HG03108 (cell line): Measurements from ENCODE around the gene ACER3.
"Not testable (repeated sequence)": the region's sequence is repeated elsewhere in the genome, so short reads cannot be mapped to it uniquely, and the experiment has no call there.

Experiments used
- ATAC-seq: cut with Tn5 transposase; IDR thresholded peaks from one replicate; pipeline ENCODE4 v1.9.1; 2021; ENCODE audit warnings: moderate library complexity; ENCODE audit not compliant: unreplicated experiment

Gene ACER3

GRCh38 chr11:76836613-76837291 lies 24.0 kb upstream of the ACER3 start:
- no peak for ATAC-seq

- no peak for ATAC-seq
Observed at GRCh38 chr11:76837696-76838677, 22.7 kb upstream of the ACER3 start.

DNA sequence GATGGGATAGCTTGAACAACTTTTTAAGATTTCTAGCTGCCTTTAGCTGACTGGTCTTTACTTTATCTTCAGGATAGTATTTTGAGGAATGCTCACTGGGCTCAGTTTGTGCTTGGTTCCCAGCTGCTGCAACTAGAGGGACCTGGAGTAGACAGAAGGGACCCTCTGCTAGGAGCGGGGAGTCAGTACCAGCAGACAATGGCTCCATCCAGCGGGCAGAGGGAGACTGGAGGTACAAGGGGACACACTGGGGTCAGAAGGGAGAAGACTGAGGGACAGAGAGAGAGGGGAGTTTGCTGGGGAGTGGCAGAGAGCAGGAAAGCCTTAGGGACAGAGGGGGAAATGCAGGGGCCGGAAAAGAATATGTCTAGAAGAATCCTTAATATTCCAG lies 22.0 kb upstream of the ACER3 start:
- no peak for ATAC-seq

DNA sequence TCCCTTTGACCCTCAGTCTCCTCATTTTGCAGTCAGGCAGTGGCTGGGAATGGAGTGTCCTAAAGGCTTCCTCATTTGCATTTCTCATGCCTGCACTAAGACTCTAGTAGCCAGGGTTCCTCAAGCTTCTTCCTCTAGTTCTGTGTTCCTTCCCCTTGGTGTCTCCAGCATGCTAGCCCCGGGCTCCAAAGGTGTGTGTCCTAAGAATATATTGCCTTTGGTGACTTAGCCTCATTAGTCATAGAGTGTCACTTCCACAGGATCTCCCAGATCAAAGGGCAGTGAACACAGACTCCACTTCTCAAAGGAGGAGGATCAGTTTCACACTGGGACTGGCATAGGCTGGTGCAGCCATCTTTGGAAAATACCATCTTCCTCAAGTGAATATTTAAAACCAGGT lies 21.4 kb upstream of the ACER3 start:
- no peak for ATAC-seq

GRCh38 chr11:76841923-76842452 lies 18.7 kb upstream of the ACER3 start:
- no peak for ATAC-seq

DNA sequence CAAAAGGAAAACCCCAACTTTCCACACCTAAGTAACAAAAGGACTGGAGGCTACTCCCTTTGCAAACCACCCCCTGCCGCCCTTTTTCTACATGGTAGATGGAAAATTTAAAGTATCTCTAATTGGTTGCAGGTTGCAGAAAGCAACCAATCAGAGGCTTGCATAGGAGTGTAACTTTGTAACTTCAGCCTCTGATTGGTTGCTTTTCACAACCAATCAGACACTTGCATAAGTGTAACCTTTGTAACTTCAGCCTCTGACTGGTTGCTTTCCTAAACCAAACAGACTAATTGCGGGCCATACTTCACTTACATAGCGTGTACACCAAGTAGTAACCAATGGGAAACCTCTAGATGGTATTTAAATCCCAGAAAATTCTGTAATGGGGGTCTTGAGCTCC lies 16.8 kb upstream of the ACER3 start:
- no peak for ATAC-seq

DNA sequence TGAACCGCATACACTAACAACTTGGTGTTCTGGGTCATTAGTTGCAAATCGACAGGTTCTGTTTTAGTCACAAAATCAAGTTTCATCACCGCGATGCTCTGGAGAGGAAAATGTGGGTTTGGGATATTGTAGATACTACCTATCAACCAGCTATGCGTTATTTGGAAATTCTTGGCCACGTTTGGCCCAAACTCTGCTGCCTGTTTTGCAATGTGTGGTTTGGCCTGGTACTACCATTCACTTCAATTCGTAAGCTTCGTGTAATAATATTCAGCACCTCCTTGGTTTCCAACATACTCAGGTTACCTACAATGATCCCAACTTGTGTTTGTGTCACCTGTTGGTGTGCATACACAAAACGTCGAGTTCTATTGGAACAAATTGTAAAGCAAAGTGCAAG lies 16.2 kb upstream of the ACER3 start:
- ATAC-seq = no peak

DNA sequence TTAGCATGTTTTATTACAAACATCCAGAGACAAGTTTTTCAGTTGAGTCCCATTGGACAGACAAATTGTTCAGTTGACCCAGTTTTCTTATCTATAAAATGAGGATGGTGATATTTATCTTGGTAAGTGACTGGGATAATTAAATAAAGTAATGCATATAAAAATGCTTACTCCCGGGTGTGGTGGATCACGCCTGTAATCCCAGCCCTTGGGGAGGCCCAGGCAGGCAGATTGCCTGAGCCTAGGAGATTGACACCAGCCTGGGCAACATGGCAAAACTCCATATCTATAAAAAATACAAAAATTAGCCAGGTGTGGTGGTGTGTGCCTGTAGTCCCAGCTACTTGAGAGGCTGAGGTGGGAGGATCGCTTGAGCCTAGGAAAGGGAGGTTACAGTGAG lies 15.6 kb upstream of the ACER3 start:
- ATAC-seq = no peak

DNA sequence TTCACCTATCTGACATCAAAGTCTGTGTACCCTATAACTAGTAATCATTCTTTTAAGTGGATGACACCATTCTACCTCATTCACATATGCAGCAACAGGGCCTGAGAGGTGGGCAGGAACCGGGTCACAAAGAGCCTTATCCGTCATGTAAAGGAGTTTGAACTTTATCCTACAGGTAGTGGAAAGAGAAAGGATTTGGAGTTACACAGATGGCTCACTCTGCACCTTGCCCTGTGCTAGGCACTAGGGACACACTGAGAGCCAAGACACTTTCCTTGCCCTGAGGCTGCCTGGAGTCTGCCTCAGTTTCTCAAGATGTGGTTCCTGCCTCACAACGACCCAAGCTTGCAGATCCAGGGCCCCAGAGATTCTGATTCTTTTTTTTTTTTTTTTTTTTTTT lies 14.3 kb upstream of the ACER3 start:
- no peak for ATAC-seq

DNA sequence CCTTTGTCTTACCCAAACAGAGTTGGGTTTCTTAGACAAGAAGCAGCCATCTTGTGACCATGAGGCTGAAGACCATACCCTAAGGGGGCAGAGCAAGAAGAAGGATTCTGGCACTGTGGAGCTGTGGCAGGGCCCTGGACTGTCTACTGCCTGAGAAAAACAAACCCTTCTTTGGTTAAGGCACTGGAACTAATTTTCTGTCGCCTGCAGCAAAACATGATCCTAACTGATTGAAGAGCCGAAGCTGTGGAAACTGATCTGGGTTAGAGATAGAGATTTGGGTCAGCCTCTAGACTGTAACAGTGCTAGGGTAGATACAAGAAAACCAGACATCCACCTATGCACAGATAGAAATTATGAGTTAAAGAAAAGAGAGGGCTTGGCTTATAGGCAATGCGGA lies 11.3 kb upstream of the ACER3 start:
- ATAC-seq = no peak

- ATAC-seq = no peak
Observed at GRCh38 chr11:76850130-76850529, 10.6 kb upstream of the ACER3 start.

DNA sequence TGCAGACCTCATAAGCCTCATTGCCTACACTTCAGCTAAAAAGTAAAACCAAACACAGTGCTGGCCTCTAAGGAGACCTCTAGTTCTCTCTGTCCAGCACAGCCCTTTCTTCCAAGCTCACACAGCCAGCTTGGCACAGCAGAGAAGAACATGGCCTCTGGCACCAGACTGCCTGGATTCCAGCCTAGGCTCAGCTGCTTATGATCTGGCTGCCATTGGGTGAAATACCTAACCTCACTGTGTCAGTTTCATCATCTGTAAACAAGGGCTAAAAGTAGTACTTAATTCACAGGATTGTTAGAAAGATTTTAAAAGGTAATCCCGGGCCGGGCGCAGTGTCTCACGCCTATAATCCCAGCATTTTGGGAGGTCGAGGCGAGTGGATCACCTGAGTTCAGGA lies 9.9 kb upstream of the ACER3 start:
- no peak for ATAC-seq

DNA sequence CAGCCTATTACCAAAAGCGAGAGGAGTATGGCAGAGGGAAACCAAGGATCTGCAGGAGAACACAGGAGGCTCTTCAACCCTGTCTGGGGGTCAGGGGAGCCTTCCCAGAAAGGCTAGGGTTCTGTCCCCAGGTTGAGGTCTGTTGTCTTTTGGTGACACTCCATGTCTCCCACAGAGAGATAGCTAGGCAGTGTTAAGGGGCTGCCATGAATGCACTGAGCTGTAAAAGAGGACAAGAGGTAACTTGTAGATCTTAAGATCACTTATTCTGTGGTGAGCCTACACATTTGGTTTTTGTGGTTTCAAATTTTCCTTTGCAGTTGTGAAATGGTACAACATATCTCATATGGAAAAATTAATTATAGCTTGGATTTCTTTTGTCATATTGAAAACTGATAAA lies 6.0 kb upstream of the ACER3 start:
- ATAC-seq = no peak

GRCh38 chr11:76855670-76856069 lies 5.0 kb upstream of the ACER3 start:
- not testable (repeated sequence) for ATAC-seq

DNA sequence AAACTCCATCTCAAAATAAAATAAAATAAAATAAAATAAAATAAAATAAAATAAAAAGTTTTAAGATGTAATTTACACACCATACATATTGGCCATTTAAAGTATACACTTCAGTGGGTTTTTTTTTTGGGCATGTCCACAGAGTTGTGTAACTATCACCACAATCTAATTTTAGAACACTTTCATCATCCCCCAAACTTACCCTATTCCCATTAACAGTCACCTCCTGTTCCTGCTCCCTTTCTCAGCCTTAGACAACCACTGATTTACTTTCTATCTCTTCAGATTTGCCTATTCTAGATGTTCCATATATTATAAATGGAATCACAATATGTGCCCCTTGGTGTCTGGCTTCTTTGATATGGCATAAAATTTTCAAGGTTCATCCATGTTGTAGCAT lies 4.6 kb upstream of the ACER3 start:
- no peak for ATAC-seq

GRCh38 chr11:76856571-76856970 lies 4.1 kb upstream of the ACER3 start:
- ATAC-seq = no peak

- ATAC-seq = no peak
Observed at GRCh38 chr11:76857781-76858410, 2.8 kb upstream of the ACER3 start.

GRCh38 chr11:76859708-76860227 lies 950 bp upstream of the ACER3 start:
- ATAC-seq = no peak

DNA sequence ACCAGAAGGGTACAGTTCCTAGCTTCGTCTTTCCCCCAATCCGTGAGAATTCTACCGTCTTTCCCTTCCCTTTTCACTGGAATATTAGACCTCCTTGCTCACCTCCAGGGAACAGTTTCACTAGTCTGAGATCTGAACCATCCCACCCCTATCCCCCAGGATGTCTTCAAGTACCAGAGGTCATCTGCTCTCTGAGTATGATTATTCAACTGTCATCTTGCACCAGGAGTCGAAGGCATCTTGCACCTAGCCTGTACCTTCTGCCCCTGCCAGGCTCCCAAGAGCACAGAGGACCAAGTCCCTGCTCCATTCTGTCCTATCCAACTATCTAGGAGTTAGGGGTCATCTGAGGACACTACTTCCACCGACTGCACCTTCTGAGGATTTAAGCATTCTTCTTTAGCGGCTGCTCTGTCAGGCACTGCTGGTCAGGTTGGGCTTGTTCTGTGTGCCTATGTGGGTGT lies 804 bp downstream of the ACER3 start:
- no peak for ATAC-seq

DNA sequence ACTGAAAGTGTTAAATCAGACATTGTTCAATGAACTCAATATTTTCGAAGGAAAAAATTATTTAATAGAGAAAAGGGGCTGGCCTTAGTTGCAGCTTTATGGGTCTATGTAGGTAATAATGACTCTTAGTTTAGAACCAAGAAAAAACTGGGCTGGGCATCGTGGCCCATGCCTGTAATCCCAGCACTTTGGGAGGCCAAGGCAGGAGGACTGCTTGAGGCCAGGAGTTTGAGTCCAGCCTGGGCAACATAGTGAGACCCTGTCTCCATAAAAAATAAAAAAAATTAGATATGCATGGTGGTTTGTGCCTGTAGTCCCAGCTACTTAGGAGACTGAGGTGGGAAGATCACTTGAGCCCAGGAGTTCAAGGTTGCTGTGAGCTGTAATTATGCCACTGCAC lies 2.1 kb downstream of the ACER3 start:
- not testable (repeated sequence) for ATAC-seq

- ATAC-seq = no peak
Observed at GRCh38 chr11:76863196-76863777, 2.6 kb downstream of the ACER3 start.
